HAP-1 (cell line): ENCODE results near the gene GRAMD2B.

Source experiments
- DNase-seq, 2 experiments: peaks; one replicate each; pipeline ENCODE4 v3.0.0-alpha.2; 2016 to 2020; ENCODE audit warnings: low spot score in 2 of 2
- H3K27me3 ChIP-seq: fragments of 250-450 bp; sonication (Bioruptor Pico); 2 replicates; pipeline ENCODE4 v1.5.1; 2020; ENCODE audit warnings: low read depth, mild to moderate bottlenecking, moderate library complexity
- H3K36me3 ChIP-seq: fragments of 250-450 bp; sonication (Bioruptor Pico); replicated peaks from 2 replicates; pipeline ENCODE4 v1.5.1; 2020; ENCODE audit warnings: mild to moderate bottlenecking
- H3K4me1 ChIP-seq: fragments of 250-450 bp; sonication (Bioruptor Pico); 2 replicates; pipeline ENCODE4 v1.5.1; 2020; ENCODE audit warnings: mild to moderate bottlenecking
- H3K4me3 ChIP-seq: fragments of 250-450 bp; sonication (Bioruptor Pico); 2 replicates; pipeline ENCODE4 v1.5.1; 2020; ENCODE audit warnings: mild to moderate bottlenecking, moderate library complexity
- H3K9me3 ChIP-seq: fragments of 250-450 bp; sonication (Bioruptor Pico); 2 replicates; pipeline ENCODE4 v1.5.1; 2020; ENCODE audit warnings: mild to moderate bottlenecking, moderate library complexity
- in situ Hi-C: fragments of 300-500 bp; cut with MboI; formaldehyde crosslinking; loops from 3 replicates; pipeline ENCODE4 v1.14.3; 2020; ENCODE audit warnings: low sequenced_read_pairs, inconsistent platforms, mixed read lengths

The GRAMD2B gene

GRCh38 chr5:126482591-126482990 is 59.4 kb downstream of the GRAMD2B start:
- DNase-seq, result no peak
- no peaks in the 10 kb centered on the region for H3K27me3 ChIP-seq
- H3K4me1 ChIP-seq, result peaks cover 15% of the 10 kb centered on the region
- no peaks in the 10 kb centered on the region for H3K9me3 ChIP-seq
- in situ Hi-C loops, result no loop called here
- no peaks in the 10 kb centered on the region; the same call in 1 of the 2 replicates for H3K36me3 ChIP-seq
- H3K4me3 ChIP-seq, result no peak overlapping the region

- Histone ChIP-seq H3K4me3 (no peak overlapping the region), H3K27me3 (no peaks in the 10 kb centered on the region), H3K9me3 (no peaks in the 10 kb centered on the region), H3K4me1 (peaks cover 19% of the 10 kb centered on the region), H3K36me3 (no peaks in the 10 kb centered on the region; the same call in 1 of the 2 replicates)
- in situ Hi-C loops, result no loop called here
- DNase-seq, result no peak
Measured at GRCh38 chr5:126483156-126483555, 59.9 kb downstream of the GRAMD2B start.

- in situ Hi-C loops, result no loop called here
- no peak for DNase-seq
- peaks cover 28% of the 10 kb centered on the region for H3K4me1 ChIP-seq
- no peak overlapping the region for H3K4me3 ChIP-seq
- no peaks in the 10 kb centered on the region; the same call in 1 of the 2 replicates for H3K36me3 ChIP-seq
- H3K9me3 ChIP-seq, result no peaks in the 10 kb centered on the region
- no peaks in the 10 kb centered on the region for H3K27me3 ChIP-seq
Measured at GRCh38 chr5:126484253-126484652, 61.0 kb downstream of the GRAMD2B start.

GRCh38 chr5:126486332-126486731 is 63.1 kb downstream of the GRAMD2B start:
- no peak for DNase-seq
- H3K4me3 ChIP-seq, result no peak overlapping the region
- H3K4me1 ChIP-seq, result peaks cover 34% of the 10 kb centered on the region
- no peaks in the 10 kb centered on the region for H3K27me3 ChIP-seq
- in situ Hi-C loops, result no loop called here
- H3K9me3 ChIP-seq, result no peaks in the 10 kb centered on the region
- no peaks in the 10 kb centered on the region; the same call in 1 of the 2 replicates for H3K36me3 ChIP-seq

- no peak overlapping the region for H3K4me3 ChIP-seq
- no peaks in the 10 kb centered on the region for H3K27me3 ChIP-seq
- H3K4me1 ChIP-seq, result peaks cover 34% of the 10 kb centered on the region
- no peaks in the 10 kb centered on the region for H3K9me3 ChIP-seq
- DNase-seq, result no peak
- in situ Hi-C loops, result no loop called here
- no peaks in the 10 kb centered on the region; the same call in 1 of the 2 replicates for H3K36me3 ChIP-seq
Measured at GRCh38 chr5:126487596-126487995, 64.4 kb downstream of the GRAMD2B start.

DNA sequence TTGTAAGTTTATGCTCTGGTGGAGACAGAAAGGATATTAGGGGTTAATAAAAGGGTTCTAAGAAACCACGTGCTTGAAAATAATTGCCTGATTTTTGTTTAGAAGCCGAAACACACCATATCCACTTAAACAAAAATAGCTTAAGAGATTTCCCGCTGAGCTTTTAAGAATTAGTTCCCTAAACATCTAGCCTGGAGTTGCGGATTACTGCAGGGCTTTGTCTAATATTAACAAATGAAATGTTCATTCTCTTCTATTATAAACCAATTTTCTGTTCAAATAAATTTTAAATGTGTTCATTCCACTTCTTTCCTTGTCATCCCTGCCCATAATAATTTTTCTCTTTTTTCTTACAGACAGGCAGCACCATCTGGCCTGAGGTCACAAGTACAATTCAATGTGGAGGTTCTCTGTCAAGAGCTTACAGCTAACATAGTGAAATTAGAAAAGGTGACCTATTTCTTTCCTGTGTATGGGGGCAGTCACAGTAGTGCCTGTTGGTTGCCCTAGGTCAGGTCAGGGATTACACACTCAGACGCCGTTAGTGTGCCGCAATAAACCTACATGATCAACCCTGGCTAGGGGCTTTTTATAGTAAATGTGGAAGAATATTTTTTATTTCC is 65.3 kb downstream of the GRAMD2B start:
- no peaks in the 10 kb centered on the region for H3K9me3 ChIP-seq
- in situ Hi-C loops, result no loop called here
- H3K4me3 ChIP-seq, result no peak overlapping the region
- no peaks in the 10 kb centered on the region; the same call in 1 of the 2 replicates for H3K36me3 ChIP-seq
- peak; percentile 26 to 82 for DNase-seq
- H3K27me3 ChIP-seq, result no peaks in the 10 kb centered on the region
- peaks cover 30% of the 10 kb centered on the region for H3K4me1 ChIP-seq

GRCh38 chr5:126490167-126490940 is 67.1 kb downstream of the GRAMD2B start:
- no peak overlapping the region for H3K4me3 ChIP-seq
- peak in 1 of 2 experiments; percentile 15 for DNase-seq
- H3K4me1 ChIP-seq, result peaks cover 22% of the 10 kb centered on the region
- H3K27me3 ChIP-seq, result no peaks in the 10 kb centered on the region
- in situ Hi-C loops, result no loop called here
- H3K9me3 ChIP-seq, result no peaks in the 10 kb centered on the region
- no peaks in the 10 kb centered on the region; the same call in 1 of the 2 replicates for H3K36me3 ChIP-seq

DNA sequence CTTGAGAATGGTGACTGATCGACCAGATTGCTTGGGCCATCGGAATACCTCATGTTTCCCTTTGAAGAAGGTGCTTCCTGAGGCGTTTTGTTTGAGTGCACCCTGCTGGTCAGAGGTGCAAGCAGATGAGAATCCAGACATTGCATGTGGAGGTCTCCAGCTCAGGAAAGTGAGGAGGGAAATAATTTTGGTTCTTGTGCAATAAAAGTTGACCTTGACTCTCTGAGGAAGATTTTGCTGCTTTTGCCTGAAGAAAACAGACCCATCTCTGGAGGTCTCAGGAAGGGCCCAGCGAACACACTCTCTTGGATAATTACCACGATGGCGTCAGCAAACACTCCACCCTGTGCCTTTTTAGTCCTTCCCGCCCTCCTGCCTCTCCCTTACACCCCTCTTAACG is 69.7 kb downstream of the GRAMD2B start:
- in situ Hi-C loops, result no loop called here
- no peaks in the 10 kb centered on the region for H3K36me3 ChIP-seq
- no peaks in the 10 kb centered on the region for H3K9me3 ChIP-seq
- no peak overlapping the region for H3K4me3 ChIP-seq
- H3K27me3 ChIP-seq, result no peaks in the 10 kb centered on the region
- H3K4me1 ChIP-seq, result peaks cover 20% of the 10 kb centered on the region
- peak in 1 of 2 experiments; percentile 31 for DNase-seq

- Histone ChIP-seq H3K36me3 (no peaks in the 10 kb centered on the region), H3K4me3 (no peak overlapping the region), H3K27me3 (0 out of 2 replicates have a peak, but pooled peaks cover 2% of the 10 kb centered on the region), H3K9me3 (no peaks in the 10 kb centered on the region), H3K4me1 (peaks cover 5% of the 10 kb centered on the region)
- no peak for DNase-seq
- in situ Hi-C loops, result no loop called here
Measured at GRCh38 chr5:126494393-126494792, 71.2 kb downstream of the GRAMD2B start.

- H3K4me3 ChIP-seq, result no peak overlapping the region
- no peaks in the 10 kb centered on the region for H3K36me3 ChIP-seq
- in situ Hi-C loops, result no loop called here
- H3K4me1 ChIP-seq, result no peaks in the 10 kb centered on the region
- DNase-seq, result no peak
- H3K27me3 ChIP-seq, result peaks cover 5% of the 10 kb centered on the region; the same call in 1 of the 2 replicates
- H3K9me3 ChIP-seq, result no peaks in the 10 kb centered on the region
Measured at GRCh38 chr5:126497506-126497905, 74.3 kb downstream of the GRAMD2B start.

DNA sequence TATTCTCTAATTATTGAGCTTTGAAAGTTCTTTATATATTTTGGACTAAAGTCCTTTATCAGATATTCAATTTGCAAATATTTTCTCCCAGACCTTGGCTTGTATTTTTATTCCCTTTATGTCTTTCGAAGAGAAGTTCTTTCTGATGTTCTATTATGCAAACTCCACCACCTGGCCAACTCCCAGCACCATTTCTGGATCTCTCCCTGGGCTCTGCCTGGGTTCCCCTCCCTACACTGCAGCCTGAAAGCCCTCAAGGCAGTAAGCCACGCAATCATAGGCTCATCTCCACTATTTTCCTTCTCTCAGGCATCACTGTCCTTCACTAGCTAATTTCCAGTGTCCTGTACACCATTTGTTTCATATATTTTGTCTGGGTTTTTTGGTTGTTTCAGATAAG is 76.1 kb downstream of the GRAMD2B start:
- in situ Hi-C loops, result no loop called here
- no peak overlapping the region for H3K4me3 ChIP-seq
- no peaks in the 10 kb centered on the region for H3K9me3 ChIP-seq
- peaks cover 5% of the 10 kb centered on the region; the same call in 1 of the 2 replicates for H3K27me3 ChIP-seq
- no peaks in the 10 kb centered on the region for H3K36me3 ChIP-seq
- no peaks in the 10 kb centered on the region for H3K4me1 ChIP-seq
- DNase-seq, result no peak

GRCh38 chr5:126499853-126500342 is 76.7 kb downstream of the GRAMD2B start:
- peak; percentile 46 to 60 for DNase-seq
- Histone ChIP-seq H3K4me3 (no peak overlapping the region), H3K27me3 (peaks cover 5% of the 10 kb centered on the region; the same call in 1 of the 2 replicates), H3K9me3 (no peaks in the 10 kb centered on the region), H3K4me1 (no peaks in the 10 kb centered on the region), H3K36me3 (no peaks in the 10 kb centered on the region)
- in situ Hi-C loops, result no loop called here

GRCh38 chr5:126501448-126501847 is 78.2 kb downstream of the GRAMD2B start:
- Histone ChIP-seq H3K9me3 (no peaks in the 10 kb centered on the region), H3K4me3 (no peak overlapping the region), H3K27me3 (peaks cover 5% of the 10 kb centered on the region; the same call in 1 of the 2 replicates), H3K36me3 (no peaks in the 10 kb centered on the region), H3K4me1 (no peaks in the 10 kb centered on the region)
- no peak for DNase-seq
- in situ Hi-C loops, result no loop called here

DNA sequence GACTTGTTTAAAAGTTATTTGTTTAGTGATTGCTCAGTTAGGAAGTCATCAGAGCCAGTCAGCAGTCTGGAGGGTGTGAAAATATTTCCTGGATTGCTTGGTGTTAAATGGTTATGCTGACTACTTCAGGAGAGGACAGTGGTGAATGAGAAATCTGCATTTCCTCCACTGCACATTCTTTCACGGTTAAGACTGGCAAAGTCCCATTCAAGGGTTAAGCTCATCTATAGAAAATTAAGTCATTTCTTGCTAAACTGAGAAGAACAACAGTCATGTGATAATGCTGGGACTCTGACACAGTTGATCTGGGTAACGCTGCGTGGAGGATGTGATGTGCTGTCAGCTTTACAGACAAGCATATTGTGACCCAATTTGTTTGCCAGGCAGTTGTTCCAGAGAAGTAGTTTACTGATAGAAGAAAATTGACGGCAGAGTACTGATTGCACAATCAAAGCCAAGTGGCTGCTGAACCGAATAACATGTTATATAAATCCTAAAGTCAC is 80.4 kb downstream of the GRAMD2B start:
- H3K4me3 ChIP-seq, result no peak overlapping the region
- DNase-seq, result no peak
- no peaks in the 10 kb centered on the region for H3K4me1 ChIP-seq
- no peaks in the 10 kb centered on the region for H3K36me3 ChIP-seq
- H3K9me3 ChIP-seq, result no peaks in the 10 kb centered on the region
- in situ Hi-C loops, result no loop called here
- H3K27me3 ChIP-seq, result peaks cover 3% of the 10 kb centered on the region; the same call in 1 of the 2 replicates
